Measurements from ENCODE around the gene THRB.

THRB gene

DNA sequence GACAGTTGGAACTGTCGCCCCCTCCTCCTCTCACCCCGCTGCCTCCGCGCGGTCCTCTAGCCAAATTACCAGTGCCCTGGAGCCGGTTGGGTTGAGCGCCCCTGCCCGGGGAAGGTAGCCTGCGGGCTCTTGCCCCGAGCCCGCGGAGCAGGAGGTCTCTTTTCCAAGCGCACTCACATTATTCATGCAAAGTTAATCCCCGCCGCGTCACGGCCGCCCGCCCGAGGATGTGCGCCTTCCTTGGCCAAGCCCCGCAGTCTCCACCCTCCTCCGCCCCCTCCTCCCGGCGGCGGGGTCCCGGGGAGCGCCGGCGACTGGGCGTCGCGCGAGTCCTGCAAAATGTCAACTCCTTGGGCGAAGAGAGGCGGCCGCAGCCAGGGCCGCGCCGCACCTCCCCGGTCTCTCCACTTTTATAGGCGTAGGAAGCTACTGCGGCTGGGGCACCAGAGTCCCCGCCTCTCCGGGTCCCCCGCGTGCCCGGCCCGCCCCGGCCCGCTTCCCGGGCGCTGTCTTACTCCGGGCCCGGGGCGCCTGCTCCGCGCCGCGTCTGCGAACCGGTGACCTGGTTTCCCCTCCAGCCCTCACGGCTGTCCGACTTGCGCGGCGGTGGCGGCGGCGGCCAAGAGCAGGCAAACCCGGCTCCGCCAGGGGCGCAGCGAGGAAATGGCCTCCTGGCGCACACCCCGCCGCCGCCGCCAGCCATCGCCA lies at the start of gene THRB:
THRB (minus strand) TSS at position 233 of the 708 bp plus-strand sequence.
- in situ Hi-C loops (cut with MboI; ENCODE audit: low sequenced_read_pairs) = no loop called here

DNA sequence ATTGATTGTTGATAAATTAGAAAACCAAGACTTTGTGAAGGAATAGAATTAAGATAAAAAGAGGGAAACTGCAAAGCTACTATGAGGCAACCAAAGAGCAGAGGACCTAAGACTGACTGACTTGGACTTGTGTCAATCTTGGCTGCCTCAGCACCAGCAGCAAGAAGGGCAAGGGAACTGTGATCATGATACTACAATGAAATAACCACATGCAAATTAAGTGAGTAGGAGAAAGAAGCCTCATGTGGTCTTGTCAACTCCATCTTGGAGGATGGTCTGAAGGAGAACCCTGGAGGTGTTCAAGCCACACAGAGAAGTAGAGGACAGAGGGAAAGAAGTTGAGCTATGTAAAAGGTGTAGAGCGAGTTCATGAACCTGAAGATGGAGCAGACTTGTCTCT lies 47.3 kb upstream of the THRB start:
- in situ Hi-C loops (cut with MboI; ENCODE audit: low sequenced_read_pairs) = no loop called here

DNA sequence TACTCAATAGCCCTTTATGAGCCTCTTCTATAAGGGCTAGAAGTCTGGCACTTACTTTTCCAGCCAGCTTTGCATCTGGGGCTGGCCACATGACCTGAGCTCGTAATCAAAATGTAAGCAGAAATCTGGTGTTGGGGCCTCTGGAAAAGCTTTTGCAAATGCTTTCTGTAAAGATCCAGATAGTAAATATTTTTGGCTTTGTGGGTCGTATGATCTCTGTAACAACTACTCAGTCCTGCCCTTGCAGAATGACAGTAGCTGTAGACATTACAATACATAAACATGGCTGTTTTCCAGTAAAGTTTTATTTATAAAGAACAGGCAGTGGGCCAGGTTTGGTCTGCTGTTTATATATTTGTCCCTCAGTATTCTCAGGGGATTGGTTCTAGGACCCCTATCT lies 46.2 kb upstream of the THRB start:
- in situ Hi-C loops (cut with MboI; ENCODE audit: low sequenced_read_pairs) = no loop called here

DNA sequence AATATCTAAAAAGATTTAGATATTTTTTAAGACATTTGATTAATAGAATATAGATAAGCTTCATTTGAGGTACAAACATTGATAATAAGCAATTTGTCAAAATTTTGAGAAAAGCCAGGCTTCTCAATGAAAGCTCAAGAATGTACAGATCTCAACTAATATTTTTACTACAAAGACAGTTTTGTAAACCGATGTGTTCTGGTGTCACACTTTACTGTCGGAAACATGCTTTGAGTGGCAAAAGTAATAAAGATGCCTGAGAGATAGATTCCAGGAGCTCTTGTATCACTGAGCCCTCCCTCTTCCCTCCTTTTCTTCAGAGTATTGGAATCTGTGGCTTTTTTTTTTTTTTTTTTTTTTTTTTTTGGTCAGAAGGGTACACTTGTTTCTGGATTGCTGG lies 45.0 kb upstream of the THRB start:
- in situ Hi-C loops (cut with MboI; ENCODE audit: low sequenced_read_pairs) = no loop called here

DNA sequence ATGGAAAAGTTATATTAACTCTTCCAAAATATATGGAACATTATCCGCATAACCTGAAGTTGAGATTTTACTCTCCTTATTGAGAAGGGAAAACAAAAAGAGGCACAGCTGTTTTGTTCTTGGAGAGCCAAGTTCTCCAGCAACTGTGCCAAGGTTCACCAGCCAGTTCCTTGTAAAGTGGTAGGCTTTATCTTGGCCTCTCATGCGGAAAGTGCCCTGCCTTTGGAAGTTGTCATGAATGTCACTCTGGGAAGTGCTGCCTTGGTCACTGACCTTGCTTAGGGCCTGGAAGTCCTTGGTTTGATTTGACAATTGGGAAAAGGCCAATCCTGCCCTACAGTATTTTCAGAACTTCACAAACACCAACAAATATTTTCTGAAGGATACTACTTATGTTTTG lies 44.2 kb upstream of the THRB start:
- in situ Hi-C loops (cut with MboI; ENCODE audit: low sequenced_read_pairs) = no loop called here

DNA sequence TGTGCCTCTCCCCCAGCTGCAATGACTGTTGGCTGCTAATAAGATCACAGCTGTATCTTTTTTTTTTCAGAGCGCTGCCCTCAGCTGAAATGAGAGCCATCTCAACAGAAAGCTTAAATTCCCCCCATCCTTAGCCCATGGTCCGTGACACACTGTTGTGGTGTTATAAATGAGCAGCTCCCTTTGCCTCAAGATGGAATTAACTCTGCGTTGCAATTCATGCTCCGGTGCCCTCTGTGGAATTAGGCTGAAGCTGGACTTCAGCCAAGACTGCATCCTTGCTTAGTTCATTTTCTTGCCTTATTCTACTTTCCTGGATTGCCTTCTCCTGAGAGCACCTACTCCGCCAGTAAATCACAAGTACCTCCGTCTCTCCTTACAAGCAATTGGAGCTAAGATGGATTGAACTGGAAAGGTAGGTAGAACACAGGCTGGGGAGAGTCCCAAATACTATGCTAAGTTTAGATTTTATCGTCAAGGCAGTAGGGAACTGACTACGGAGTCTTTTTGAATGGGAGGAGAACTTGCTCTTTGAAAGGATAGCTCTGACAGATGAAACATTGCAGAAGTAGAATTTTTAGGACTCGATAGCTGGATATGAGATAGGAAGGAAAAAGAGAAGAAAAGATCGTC lies 39.0 kb upstream of the THRB start:
- in situ Hi-C loops (cut with MboI; ENCODE audit: low sequenced_read_pairs) = no loop called here

DNA sequence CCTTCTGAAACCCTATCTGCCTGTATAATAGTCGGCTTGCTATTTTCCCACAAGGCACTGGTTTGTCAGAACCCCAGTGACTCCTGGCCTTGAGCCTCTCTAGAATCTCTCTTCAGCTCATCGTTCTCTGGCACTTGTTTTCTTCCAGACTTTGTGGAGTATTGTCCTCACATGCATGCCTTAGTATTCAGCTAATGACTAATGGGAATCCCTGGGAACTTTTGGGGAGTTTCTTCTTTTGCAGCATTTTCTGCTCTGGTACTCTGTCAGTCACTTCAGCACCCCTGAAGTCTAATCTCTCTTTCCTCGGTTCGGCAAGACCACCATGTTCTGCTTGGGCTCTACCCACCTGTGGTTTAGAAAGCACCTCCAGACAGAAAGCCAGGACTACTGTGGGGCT lies 35.8 kb upstream of the THRB start:
- in situ Hi-C loops (cut with MboI; ENCODE audit: low sequenced_read_pairs) = no loop called here

DNA sequence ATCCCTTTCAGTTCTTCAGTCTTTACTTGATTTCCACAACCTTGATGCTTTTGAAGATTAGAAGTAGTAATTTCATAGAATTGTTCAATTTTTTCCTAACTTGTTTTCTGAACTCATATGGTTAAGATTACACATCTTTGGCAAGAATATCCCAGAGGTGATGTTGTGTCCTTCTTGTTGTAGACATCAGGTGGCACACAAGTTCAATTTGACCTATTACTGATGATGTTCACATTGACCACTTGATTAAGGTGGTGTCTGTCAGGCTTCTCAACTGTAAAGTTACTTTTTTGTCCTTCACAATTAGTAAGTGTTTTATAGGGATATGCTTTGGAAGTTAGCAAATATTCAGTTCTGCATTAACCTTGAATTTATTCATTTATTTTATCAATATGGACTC lies 34.6 kb upstream of the THRB start:
- in situ Hi-C loops (cut with MboI; ENCODE audit: low sequenced_read_pairs) = no loop called here

DNA sequence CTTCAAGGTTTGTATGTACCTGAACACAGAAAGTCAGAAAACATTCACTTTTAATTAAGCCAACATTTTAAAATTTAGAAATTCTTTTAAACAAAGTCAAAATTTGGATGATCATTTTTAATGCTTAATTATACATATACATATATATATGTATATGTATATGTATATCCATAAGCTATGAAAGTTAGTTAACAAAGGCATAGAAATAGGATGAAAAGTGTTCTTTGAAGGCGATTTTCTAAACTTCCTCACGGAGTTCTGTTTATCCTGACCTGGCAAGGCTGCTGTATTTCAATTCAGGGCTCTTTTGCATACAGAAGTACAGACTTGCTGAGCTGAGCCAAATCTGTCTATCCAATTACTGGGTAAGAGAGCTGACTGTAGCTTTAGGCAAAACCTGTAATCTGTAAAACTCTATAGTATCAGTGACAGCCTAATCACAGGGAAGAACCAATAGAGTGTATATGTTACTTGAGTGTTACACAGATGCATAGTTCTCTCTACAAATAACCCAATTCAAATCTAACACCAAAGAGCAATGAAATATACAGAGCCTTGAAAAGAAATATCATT lies 32.1 kb upstream of the THRB start:
- in situ Hi-C loops (cut with MboI; ENCODE audit: low sequenced_read_pairs) = no loop called here

DNA sequence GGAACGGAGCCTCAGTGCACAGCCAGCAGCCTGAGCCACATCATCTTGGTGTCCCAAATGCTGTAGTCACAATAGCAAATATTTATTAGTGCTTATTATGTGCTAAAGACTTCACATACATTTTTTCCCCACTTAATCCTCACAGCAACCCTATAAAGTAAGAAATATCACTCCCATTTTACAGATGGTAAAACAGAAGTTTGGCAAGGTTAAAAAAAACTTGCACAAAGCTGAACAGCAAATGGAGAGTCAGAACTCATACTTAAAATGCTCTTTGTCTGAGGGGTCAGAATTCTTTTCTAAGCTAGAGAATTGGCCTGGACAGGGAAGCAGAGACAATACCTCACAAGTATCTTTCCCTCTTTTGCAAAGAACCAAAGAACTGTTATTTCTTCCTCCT lies 30.9 kb upstream of the THRB start:
- in situ Hi-C loops (cut with MboI; ENCODE audit: low sequenced_read_pairs) = no loop called here

DNA sequence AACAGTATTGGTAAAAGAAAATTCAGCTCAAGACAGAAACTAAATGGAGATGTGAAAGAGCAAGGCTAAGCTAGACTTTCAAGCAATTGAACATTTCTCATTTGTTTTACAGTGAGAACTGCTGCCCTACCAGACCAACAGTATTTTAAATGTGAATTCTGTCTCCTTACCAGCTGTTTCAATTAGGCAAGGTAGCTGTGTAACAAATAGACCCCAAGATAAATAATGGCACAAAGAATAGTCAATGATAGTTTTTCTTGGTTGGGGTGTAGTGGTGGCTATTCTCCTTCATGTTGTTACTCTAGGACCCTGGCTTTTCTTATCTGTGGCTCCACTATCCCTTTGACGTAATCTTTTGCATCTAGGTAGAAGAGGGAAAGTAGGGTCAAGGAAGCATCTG lies 30.4 kb upstream of the THRB start:
- in situ Hi-C loops (cut with MboI; ENCODE audit: low sequenced_read_pairs) = no loop called here

DNA sequence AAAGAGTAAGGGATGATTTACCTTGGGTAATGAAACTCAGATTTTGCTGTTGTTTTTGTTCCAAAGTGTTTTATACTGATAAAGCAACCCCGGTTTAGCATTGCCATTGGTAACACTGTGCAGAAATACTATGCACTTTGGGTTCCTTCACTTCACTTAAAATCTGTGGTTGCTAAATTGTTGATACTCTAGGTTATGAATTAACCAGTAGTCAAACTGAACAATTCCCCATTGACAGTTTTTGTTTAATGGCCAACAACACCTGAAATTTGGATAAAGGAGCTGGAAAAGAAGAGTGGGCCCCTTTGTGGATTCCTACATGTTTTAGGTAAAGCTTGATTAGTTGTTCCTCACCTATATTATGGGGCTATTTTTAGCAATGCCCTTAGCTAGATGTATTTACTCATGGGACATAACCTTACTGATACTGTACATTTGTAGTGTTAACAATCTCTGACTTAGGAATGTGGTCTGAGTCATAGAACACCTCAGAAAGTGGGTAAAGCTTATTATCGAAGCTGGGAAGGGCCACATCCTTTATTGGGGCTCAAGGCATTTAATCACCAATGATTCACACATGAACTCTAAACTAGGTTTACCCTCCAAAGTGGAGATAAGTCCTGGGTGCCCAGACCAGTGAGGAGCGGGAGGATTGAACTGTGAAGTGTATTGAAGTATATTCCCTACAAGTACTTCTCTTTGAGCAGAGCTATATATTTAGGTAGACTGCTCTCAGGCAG lies 29.5 kb upstream of the THRB start:
- in situ Hi-C loops (cut with MboI; ENCODE audit: low sequenced_read_pairs) = no loop called here

DNA sequence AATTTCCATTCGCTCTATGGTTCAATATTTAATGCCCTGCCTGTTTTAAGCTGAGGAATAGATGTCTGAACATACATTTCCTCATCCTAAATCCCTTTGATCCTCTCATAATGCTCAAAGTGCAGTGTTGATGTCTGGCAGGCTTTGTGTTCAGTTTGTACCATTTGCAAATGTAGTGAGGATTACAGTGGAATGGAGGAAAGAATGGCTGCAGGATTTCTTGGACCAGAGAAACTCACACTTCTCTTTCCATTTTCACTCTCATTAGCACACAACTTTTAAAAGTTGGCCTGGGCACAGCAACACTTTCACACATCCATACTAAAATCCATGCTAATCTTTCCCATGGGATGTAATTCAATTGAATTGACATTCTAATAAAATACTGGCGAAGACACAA lies 28.6 kb upstream of the THRB start:
- in situ Hi-C loops (cut with MboI; ENCODE audit: low sequenced_read_pairs) = no loop called here

DNA sequence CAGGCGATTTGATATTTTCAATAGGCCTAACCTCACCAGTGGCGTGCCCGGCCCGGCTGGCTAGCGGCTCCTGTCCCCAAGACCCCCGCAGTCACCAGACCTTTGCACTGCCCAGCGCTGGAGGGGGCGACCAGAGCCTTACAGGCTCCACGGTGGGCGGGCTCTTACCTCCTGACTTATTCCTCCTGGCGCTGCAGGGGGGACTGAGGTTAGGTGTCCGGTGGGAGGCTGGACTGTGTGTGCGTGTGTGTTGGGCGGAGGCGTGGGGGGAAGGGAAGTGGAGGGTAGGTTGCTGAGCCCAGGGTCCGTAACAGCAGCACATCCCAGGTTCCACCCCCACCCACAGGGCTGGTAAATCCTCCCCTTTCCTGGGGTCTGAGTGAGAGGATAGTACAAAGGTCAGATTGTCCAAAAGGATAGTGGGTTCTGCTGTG lies 27.5 kb upstream of the THRB start:
- in situ Hi-C loops (cut with MboI; ENCODE audit: low sequenced_read_pairs) = no loop called here

DNA sequence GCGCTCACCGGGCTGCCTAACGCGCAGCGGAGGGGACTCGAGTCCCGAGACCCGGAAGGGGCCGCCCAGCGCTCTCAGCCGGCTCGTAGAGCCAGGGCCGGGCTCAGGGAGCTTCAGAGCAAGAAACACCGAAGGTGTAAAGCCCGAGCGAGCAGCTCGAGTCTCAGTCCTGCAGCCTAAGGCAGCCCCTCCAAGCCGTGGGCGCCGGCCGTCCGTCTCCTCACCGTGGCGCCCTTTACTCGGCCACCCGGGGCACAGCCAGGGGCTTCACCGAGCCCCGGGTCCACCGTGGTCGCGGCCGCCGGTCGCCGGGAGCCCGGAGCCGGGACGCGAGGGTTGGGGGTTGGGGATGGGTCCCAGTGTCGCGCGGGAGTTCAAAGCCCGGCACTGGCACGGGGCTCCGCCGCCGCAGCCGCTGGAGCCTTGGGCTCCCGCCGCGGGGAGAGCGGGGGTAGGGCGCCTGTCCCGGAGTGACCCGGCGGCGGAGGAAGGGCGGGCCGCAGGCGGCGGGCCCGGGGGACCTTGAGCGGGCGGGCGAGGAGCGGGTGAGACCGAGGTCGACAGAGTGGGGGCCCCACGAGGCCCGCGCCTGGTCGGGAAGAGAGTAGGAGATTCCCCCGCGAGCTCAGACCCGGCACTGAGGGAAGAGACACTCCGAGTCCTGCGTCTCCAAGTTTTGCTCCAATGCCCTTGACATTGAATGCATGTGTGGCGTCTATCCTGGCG lies 26.9 kb upstream of the THRB start:
- in situ Hi-C loops (cut with MboI; ENCODE audit: low sequenced_read_pairs) = no loop called here

DNA sequence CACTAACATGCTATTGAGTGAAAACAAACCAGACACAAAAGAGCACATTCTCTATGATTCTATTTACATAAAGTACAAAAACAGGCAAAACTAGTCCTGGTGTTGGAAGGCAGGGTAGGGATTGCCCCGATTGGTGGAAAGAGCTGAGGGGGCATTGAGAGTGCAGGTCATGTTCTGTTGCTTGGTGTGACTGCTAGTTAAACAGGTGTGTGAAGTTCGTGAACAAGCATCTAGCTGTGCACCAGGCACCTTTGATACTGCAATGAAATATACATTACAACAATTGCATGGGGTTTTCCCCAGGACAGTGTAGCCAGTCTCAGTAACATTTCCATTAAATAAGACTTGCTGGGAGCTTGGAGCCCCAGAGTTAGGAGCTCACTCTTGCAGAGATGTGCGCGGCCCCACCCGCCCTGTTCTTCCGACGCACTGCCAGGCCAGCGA lies 26.3 kb upstream of the THRB start:
- in situ Hi-C loops (cut with MboI; ENCODE audit: low sequenced_read_pairs) = no loop called here

DNA sequence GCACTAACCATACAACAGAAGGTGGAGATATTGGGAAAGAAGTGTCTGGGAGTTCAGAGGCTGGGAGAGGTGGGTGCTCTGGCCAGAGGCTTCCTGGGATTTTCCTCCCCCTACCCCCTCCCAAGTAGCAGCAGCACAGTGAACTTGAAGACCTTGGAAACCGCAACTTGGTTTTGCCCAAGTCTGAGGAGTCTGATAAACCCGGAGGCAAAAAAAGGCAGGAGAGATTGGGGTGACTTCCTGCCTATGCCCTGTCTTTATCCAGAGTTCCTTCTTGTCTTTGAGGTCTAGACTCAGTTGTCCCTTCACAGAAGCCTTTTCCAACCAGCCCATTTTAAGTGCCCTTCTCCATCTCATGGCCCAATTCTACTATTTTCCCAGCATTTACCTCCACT lies 25.4 kb upstream of the THRB start:
- in situ Hi-C loops (cut with MboI; ENCODE audit: low sequenced_read_pairs) = no loop called here

DNA sequence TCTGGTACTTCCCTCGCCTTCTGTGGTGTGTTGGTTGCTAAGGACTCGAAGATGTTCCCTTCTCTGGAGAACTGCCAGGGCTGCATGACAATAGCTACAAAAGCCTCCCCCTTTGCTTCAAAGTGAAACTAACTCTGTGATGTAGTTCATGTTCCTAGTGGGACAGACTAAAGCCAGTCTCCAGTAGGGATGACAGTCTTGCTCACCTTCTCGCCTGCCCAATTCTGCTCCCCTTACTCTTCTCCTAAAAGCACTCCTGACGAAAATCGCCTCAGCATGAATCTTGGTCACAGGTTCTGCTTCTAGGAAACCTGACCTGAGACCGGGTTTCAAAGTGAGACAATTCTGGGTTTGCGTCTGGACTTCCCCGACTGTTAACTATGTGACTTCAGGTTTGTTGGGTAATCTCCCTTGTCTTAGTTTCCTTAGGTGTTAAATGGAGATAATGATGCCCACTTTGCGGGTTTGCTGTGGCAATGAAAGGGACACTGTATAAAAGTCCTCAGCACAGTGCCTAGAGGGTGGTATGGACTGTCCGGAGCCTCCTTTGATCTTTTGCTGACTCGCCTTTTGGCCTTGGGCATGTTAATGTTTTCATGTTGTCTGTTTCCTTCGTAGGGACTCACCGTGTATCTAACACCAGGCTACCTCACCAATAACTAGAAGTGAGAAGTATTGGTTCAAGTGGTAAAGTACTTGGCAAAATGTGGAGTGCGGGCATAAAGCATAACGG lies 24.9 kb upstream of the THRB start:
- in situ Hi-C loops (cut with MboI; ENCODE audit: low sequenced_read_pairs) = no loop called here

DNA sequence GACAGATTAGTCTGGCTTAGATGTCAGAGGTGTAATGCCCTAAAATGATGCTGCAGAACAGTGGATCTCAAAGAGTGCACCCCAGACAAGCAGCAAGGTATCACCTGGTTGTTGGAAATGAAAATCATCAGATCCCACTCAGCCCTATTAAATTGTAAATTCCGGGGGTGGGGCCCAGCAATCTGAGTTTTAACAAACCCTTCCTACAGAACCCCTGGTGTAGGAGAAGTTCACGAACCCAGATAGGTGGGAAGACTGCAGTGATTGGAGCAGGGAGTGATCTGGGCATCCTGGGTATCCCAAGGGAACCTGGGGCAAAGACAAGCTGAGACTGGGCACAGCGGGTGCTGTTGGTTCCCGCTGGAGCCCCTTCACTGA lies 24.3 kb upstream of the THRB start:
- in situ Hi-C loops (cut with MboI; ENCODE audit: low sequenced_read_pairs) = no loop called here

DNA sequence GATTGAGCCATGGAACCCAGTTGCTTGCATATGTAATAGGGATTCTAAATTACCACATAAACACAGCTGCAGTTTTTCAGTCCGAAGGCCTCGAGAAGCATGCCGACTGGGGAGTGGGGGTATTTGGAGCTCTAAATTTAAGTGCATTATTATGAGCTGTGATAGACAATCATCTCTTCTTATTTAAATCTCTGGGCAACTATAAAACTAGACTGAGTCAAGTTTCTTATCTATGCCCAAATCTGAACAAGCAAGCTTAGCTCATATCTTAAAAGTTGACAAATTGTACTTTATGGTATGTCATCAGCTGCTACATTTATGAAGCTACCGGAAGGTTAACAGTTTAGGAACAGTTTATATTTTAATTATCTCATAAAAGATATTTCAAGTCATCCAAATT lies 19.5 kb upstream of the THRB start:
- in situ Hi-C loops (cut with MboI; ENCODE audit: low sequenced_read_pairs) = no loop called here

DNA sequence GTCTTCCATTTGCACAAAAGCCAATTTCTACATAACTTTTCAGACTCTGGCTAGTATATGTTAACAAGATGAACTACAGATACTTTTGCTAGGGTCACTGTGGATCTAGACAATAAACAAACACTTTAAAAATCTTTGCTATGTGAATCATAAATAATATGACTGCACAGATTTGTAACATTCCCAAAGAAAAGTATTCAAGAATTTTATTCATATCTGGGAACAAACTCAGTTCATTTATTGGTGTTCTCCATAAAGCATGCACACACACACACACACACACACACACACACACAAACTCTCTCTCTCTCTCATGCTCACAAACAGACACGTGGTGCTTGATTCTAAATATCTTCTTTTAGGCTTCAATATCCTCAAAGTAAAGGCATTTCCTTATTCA lies 18.8 kb upstream of the THRB start:
- in situ Hi-C loops (cut with MboI; ENCODE audit: low sequenced_read_pairs) = no loop called here
